Right lobe of liver (tissue), 4 donors: ENCODE measurements around the gene ETFA.

ENCODE experiments used
- POLR2A ChIP-seq: fragments of 450-650 bp; IDR thresholded peaks from one replicate; pipeline ENCODE4 v1.6.1; 2017; ENCODE audit warnings: antibody characterized with exemption, mild to moderate bottlenecking
- TF ChIP-seq, protein P1 (sequence below), 4 donors: fragments of 200-600 bp in 3 of 4; fragments of 450-650 bp in 1 of 4; IDR thresholded peaks; one replicate each; pipeline versions ENCODE4 v1.5.1 to v1.8.0; 2016 to 2022; ENCODE audit warnings: antibody characterized with exemption in 4 of 4, mild to moderate bottlenecking in 2 of 4
- donor health status: DM: no; HTN: no; CAD: no.
- donor health status: DM: no; HTN: no; CAD: no.
- donor health status: DM: no; HTN: yes; CAD: no.

DNA sequence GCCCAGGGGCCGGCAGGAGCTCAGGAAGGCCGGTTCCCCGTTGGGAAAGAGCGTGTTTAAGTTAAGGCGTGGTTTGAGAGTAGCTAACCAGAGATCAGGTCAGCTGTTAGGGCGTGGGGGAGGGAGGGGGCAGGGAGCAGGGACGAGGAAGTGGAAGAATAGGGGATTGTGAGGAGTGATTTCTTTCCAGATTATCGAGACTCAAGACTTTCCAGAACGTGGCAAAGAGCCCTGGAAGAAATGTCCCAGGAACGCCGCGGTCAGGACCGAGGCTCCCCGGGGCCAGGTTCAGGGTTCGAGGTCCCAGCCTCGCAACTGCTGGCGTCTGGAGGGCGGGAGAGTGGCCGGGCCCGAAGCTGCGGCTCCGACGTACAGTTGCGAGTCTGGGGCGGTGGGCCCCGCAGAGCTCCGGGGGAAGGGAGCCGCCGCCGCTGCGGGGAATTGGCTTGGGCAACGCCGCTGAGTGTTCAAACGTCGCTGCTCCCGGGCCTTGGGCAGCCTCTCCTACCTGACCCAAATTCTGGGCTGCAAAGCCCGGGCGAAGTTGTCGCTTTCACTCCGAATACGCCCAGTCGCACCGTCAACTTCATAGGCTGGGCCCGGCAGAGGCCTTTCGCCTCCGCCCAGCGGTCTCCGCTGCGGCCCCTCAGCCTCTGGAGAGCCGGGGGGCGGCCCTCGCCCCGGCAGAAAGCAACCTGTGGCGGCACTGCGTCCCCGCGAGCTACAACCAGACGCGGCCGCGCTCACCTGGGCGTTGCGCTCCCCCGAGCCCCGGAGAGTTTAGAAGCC is 34.8 kb upstream of the ETFA start:
- TF ChIP-seq POLR2A = no peak
- TF ChIP-seq, protein P1, sequence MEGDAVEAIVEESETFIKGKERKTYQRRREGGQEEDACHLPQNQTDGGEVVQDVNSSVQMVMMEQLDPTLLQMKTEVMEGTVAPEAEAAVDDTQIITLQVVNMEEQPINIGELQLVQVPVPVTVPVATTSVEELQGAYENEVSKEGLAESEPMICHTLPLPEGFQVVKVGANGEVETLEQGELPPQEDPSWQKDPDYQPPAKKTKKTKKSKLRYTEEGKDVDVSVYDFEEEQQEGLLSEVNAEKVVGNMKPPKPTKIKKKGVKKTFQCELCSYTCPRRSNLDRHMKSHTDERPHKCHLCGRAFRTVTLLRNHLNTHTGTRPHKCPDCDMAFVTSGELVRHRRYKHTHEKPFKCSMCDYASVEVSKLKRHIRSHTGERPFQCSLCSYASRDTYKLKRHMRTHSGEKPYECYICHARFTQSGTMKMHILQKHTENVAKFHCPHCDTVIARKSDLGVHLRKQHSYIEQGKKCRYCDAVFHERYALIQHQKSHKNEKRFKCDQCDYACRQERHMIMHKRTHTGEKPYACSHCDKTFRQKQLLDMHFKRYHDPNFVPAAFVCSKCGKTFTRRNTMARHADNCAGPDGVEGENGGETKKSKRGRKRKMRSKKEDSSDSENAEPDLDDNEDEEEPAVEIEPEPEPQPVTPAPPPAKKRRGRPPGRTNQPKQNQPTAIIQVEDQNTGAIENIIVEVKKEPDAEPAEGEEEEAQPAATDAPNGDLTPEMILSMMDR (IDR thresholded peaks at IDR 0.05) = no peak
